Body of pancreas (tissue), 4 donors: ENCODE results near the gene RELA. TPM values are rescaled to one million over a fixed set of nuclear protein-coding genes. Genes with fewer than 3 reads are reported as not detected.

Source experiments
- ATAC-seq: fragments of 150-250 bp; one replicate; pipeline ENCODE4 v1.9.1; 2016
- DNase-seq, 4 donors: peaks; one replicate each; pipeline ENCODE4 v3.0.0-alpha.2; 2019
- H3K27ac ChIP-seq, 4 donors: fragments of 200-600 bp; sonication (generic); 1 replicate in 3 of 4; 2 replicates in 1 of 4; pipeline versions ENCODE4 v1.5.1 to v1.6.1; 2016 to 2019; ENCODE audit warnings: mild to moderate bottlenecking in 1 of 4, mixed read lengths in 1 of 4, moderate library complexity in 1 of 4
- H3K27me3 ChIP-seq, 2 donors: fragments of 200-600 bp; sonication (generic); one replicate each; pipeline ENCODE4 v1.6.0; 2016; ENCODE audit warnings: mild to moderate bottlenecking in 1 of 2
- H3K36me3 ChIP-seq, 2 donors: fragments of 200-600 bp; sonication (generic); replicated peaks in 1 of 2; 2 replicates each; pipeline ENCODE4 v1.5.1; 2016; ENCODE audit warnings: low read depth in 2 of 2; ENCODE audit not compliant: insufficient read depth in 1 of 2
- H3K4me1 ChIP-seq: fragments of 200-600 bp; sonication (generic); one replicate; pipeline ENCODE4 v1.6.0; 2016
- H3K4me3 ChIP-seq, 2 donors: fragments of 200-600 bp; sonication (generic); 1 replicate in 1 of 2; 2 replicates in 1 of 2; pipeline ENCODE4 v1.5.1; 2016 to 2019
- H3K9me3 ChIP-seq, 3 donors: fragments of 200-600 bp; sonication (generic); 1 replicate in 2 of 3; 2 replicates in 1 of 3; pipeline ENCODE4 v1.5.1; 2016
- CTCF ChIP-seq, 7 experiments: fragments of 450-650 bp in 4 of 7; fragments of 200-600 bp in 3 of 7; sonication (generic) in 3 of 7; IDR thresholded peaks; one replicate each; pipeline ENCODE4 v1.5.1; 2016 to 2019; ENCODE audit warnings: antibody characterized with exemption in 7 of 7
- POLR2A ChIP-seq, 3 donors: fragments of 450-650 bp; IDR thresholded peaks; one replicate each; pipeline ENCODE4 v1.6.1; 2016; ENCODE audit warnings: antibody characterized with exemption in 3 of 3, mild to moderate bottlenecking in 2 of 3
- WGBS, 2 donors: methylation state at CpG; one replicate each; pipeline ENCODE4 v1.1.5; 2017; 5-methylcytosine and 5-hydroxymethylcytosine counted together
- intact Hi-C: fragments of 100-400 bp; cut with DNase I; formaldehyde crosslinking; loops from one replicate; pipeline ENCODE4 v1.15.1; 2023
- total RNA-seq, 2 donors: library from RNA; depleted of rRNA; stranded (reverse); fragments of >200 nt; gene quantifications; one replicate each; pipeline ENCODE4 v1.1.0, GENCODE V29; 2016

The RELA gene
- total RNA-seq, 2 donors from 2014 or later, result 27.5 to 45.8 TPM

GRCh38 chr11:65637032-65637557 lies 25.6 kb downstream of the RELA start:
- Histone ChIP-seq H3K4me1 (peaks cover 30% of the 10 kb centered on the region), H3K36me3 (peaks cover 8 to 16% of the 10 kb centered on the region in 2 donors), H3K4me3 (no peak overlapping the region), H3K27ac (peak overlapping the region; percentile 59 to 83 (median 74)), H3K27me3 (no peaks in the 10 kb centered on the region), H3K9me3 (no peaks in the 10 kb centered on the region)
- WGBS, 2 donors, result 85 to 94% methylated on average over 3 of the region's 3 CpGs
- intact Hi-C loops, result no loop called here
- DNase-seq (no peak), ATAC-seq (no peak)
- TF ChIP-seq CTCF (IDR thresholded peaks at IDR 0.05) (no peak), POLR2A (IDR thresholded peaks at IDR 0.05) (no peak)

GRCh38 chr11:65636108-65637031 lies 26.3 kb downstream of the RELA start:
- Histone ChIP-seq H3K9me3 (no peaks in the 10 kb centered on the region), H3K4me3 (no peak overlapping the region), H3K36me3 (peaks cover 8 to 16% of the 10 kb centered on the region in 2 donors), H3K27me3 (no peaks in the 10 kb centered on the region), H3K4me1 (peaks cover 30% of the 10 kb centered on the region), H3K27ac (peak overlapping the region in 1 of 4 donors; percentile 59)
- ATAC-seq, result no peak
- DNase-seq, result no peak
- intact Hi-C loops, result no loop called here
- 82 to 100% methylated on average over 6 to 15 of the region's 28 CpGs for WGBS, 2 donors
- no peak for TF ChIP-seq POLR2A (IDR thresholded peaks at IDR 0.05)
- no peak for TF ChIP-seq CTCF (IDR thresholded peaks at IDR 0.05)

- H3K4me1 ChIP-seq, result peaks cover 30% of the 10 kb centered on the region
- H3K36me3 ChIP-seq, result peaks cover 8 to 20% of the 10 kb centered on the region in 2 donors
- intact Hi-C loops, result no loop called here
- DNase-seq (no peak), ATAC-seq (no peak)
- WGBS, 2 donors, result 91 to 93% methylated on average over 22 to 46 of the region's 46 CpGs
- no peaks in the 10 kb centered on the region for H3K27me3 ChIP-seq
- H3K9me3 ChIP-seq, result no peaks in the 10 kb centered on the region
- no peak overlapping the region for H3K4me3 ChIP-seq
- H3K27ac ChIP-seq, result no peak overlapping the region
- TF ChIP-seq CTCF (IDR thresholded peaks at IDR 0.05), result no peak
- no peak for TF ChIP-seq POLR2A (IDR thresholded peaks at IDR 0.05)
Observed at GRCh38 chr11:65634905-65635731, 27.6 kb downstream of the RELA start.

- no peaks in the 10 kb centered on the region for H3K27me3 ChIP-seq
- no peak for TF ChIP-seq POLR2A (IDR thresholded peaks at IDR 0.05)
- no peak for TF ChIP-seq CTCF (IDR thresholded peaks at IDR 0.05)
- ATAC-seq, result no peak
- H3K36me3 ChIP-seq, result peaks cover 8 to 27% of the 10 kb centered on the region in 2 donors
- WGBS, 2 donors, result 87 to 93% methylated on average over 11 of the region's 11 CpGs
- no peak for DNase-seq
- no peaks in the 10 kb centered on the region for H3K9me3 ChIP-seq
- H3K27ac ChIP-seq, result no peak overlapping the region
- intact Hi-C loops, result no loop called here
- peaks cover 30% of the 10 kb centered on the region for H3K4me1 ChIP-seq
- no peak overlapping the region for H3K4me3 ChIP-seq
Observed at GRCh38 chr11:65634440-65634839, 28.3 kb downstream of the RELA start.
